AG09309 (cell line): Measurements from ENCODE around the gene RNF220.

Experiments
- DNase-seq: peaks from one replicate; pipeline ENCODE4 v3.0.0-alpha.2; 2010; ENCODE audit warnings: low read depth
- H3K4me3 ChIP-seq: 2 replicates; pipeline ENCODE4 v1.5.1; 2011; ENCODE audit warnings: mild to moderate bottlenecking, low read depth, low read length, moderate library complexity; ENCODE audit not compliant: control insufficient read depth
- CTCF ChIP-seq: IDR thresholded peaks from 2 replicates; pipeline ENCODE4 v1.5.1; 2011; ENCODE audit warnings: mild to moderate bottlenecking, low read depth, low read length, inconsistent platforms; ENCODE audit not compliant: insufficient read depth, control insufficient read depth; ENCODE audit errors: missing control alignments

Gene RNF220

GRCh38 chr1:44609412-44609767 is 204.3 kb downstream of the RNF220 start:
- H3K4me3 ChIP-seq = no peak overlapping the region
- no peak for DNase-seq
- TF ChIP-seq CTCF = peak; percentile 74

DNA sequence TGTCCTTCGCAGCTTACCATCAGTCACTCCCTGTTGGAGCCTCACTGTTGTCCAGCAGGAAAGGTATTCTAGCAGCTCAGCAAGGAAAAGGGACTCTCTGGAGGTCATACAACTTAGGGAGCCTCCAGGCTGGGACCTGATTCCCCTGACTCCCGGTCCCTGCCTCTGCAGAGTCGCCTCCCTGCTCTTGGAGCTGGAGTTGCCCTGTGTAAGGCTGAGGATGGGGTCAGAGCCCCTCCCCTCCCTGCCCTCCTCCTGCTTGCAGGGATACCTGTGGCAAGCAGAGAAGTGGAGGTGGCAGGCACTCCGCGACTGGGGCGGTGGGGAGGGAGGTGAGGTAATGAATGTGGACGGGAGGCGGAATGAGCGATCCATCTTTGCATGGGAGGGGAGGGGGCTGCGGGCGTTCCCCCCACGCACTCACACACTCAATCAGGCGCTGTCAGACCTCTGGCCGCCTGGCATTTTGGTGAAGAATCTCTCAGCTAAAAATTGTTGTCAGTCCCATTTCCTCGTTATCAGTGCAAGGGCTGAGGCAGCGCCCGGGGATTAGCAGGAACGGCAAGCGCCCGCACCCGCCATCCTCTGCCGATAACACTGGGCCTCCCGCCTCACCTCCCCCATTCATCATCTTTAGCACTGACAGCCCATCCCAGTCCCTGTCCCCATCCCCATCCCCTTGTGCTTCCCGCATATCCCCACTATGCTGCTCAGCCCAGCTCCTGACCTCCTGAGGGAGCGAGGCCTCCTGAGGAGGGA is 204.9 kb downstream of the RNF220 start:
- no peak for DNase-seq

DNA sequence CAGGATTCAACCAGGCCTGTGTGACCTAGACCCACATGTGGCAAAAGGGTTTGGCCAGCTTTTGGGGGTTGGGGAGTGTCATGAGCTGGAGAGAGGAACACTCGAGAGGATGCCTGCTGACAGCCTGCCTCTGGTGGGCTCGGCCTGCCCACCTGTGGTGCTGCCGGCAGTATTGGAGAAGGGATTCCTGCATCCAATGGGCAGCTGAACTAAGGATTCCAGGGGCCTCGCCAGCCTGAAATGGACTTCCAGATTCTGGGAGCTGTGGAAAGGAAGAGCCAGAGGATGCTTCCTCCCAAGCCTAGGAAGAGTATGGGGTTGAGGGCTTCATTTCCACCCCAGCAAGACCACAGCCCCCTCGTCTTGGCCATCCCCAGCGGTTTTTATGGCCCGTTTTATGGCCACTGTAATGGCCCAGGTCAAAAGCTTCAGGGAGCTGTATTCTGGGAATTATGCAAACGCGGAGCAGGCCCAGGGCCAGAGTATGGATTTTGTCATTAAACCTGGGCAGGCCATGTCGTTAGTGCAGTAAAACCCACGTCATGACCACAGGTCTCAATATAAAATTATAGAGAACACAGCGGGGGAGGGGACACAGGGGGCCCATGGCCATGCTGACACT is 205.6 kb downstream of the RNF220 start:
- no peak for DNase-seq
- no peak overlapping the region for H3K4me3 ChIP-seq
- no peak for TF ChIP-seq CTCF

More for the DNA sequence above, 204.9 kb downstream of the RNF220 start:
- no peak overlapping the region for H3K4me3 ChIP-seq
- no peak for TF ChIP-seq CTCF

DNA sequence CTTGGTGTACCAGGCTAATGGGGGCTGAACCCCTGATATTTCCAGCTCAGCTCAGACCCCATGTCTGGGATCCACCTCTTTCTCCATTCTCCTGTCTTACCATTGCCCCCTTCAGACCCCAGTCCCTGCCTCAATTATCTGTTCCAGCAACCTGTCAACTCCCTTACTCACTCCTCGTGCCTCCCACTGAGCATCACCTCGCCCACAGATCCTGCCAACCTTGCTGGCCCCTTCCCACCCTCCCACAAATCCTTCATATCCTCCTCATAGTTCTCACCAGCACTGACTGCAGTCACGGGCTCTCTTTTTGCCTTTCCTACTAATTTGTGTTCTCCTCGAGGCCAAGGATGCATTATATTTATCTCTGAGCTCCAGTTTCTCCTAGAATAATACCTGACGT is 206.4 kb downstream of the RNF220 start:
- no peak for TF ChIP-seq CTCF
- H3K4me3 ChIP-seq = no peak overlapping the region
- no peak for DNase-seq

- no peak for DNase-seq
- H3K4me3 ChIP-seq = no peak overlapping the region
- TF ChIP-seq CTCF = no peak
Measured at GRCh38 chr1:44611866-44612265, 206.8 kb downstream of the RNF220 start.

DNA sequence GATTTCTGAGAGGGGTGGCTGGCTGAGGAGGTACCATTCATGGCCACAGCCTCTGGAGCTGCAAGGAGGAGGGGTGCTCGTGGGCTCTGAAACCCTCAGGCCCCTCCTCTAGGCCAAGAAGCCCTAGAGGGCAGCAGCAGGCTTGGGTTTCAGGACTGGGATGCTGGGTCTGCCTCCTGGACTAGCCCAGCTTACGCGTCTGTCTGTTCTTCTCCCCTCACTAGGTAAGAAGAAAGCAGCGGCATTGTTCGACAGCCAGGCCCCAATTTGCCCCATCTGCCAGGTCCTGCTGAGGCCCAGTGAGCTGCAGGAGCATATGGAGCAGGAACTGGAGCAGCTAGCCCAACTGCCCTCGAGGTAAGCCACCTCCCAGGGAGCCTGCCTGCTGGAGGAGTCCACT is 208.9 kb downstream of the RNF220 start:
- no peak overlapping the region for H3K4me3 ChIP-seq
- no peak for TF ChIP-seq CTCF
- no peak for DNase-seq
